Spinal cord (tissue), 4 donors: ENCODE data around the gene FETUB. TPM values are rescaled to one million over a fixed set of nuclear protein-coding genes. Genes with fewer than 3 reads are reported as not detected.

Experiments used
- polyA plus RNA-seq, 2 donors: library from polyadenylated mRNA; unstranded; fragments of 120-200 nt; gene quantifications; one replicate each; pipeline ENCODE4 v1.2.1, GENCODE V29; 2013; ENCODE audit not compliant: insufficient read length in 2 of 2
- small RNA-seq: library from RNA; depleted of rRNA; stranded (forward); fragments of <200 nt; gene quantifications from one replicate; pipeline ENCODE3, GENCODE V24; 2014; ENCODE audit warnings: low replicate concordance
- total RNA-seq, 2 donors: library from RNA; depleted of rRNA in 1 of 2; stranded (reverse); fragments of 120-200 nt in 1 of 2; fragments of >200 nt in 1 of 2; gene quantifications; one replicate each; pipeline versions ENCODE4 v1.2.3 to v1.2.4, GENCODE V29; 2013 to 2014

FETUB gene
- total and polyA plus RNA-seq, 4 donors = 0.11 TPM; not detected in 3

Small RNAs within 50 kb of the gene (small RNA-seq; reads per million reads assigned to genes)
- not detected for gene RF00017

Other genes starting within 250 kb of the FETUB start
- 1 to 10 TPM; 1.4 to 5.1 TPM for gene CRYGS, start 96.0 kb upstream of the FETUB start, total RNA-seq
- gene CRYGS, start 96.0 kb upstream of the FETUB start, polyA plus RNA-seq = 1 to 10 TPM; 6.1 to 9.8 TPM
- gene TBCCD1, start 73.1 kb upstream of the FETUB start, total RNA-seq = 10 to 100 TPM; 25.5 to 30.1 TPM
- 10 to 100 TPM; 17.1 to 18.6 TPM for gene TBCCD1, start 73.1 kb upstream of the FETUB start, polyA plus RNA-seq
- 10 to 100 TPM; 45.7 to 57.4 TPM for gene DNAJB11, start 69.7 kb upstream of the FETUB start, total RNA-seq
- gene DNAJB11, start 69.7 kb upstream of the FETUB start, polyA plus RNA-seq = 10 to 100 TPM; 67.0 to 71.6 TPM
- gene AHSG, start 27.3 kb upstream of the FETUB start, total RNA-seq = 1 to 10 TPM in 1 of 2 donors, not detected in 1; 1.5 TPM
- gene AHSG, start 27.3 kb upstream of the FETUB start, polyA plus RNA-seq = under 1 TPM; 0.27 to 0.42 TPM
- under 1 TPM in 1 of 2 donors, not detected in 1; 0.11 TPM for gene HRG, start 25.6 kb downstream of the FETUB start, total RNA-seq
- gene HRG, start 25.6 kb downstream of the FETUB start, polyA plus RNA-seq = under 1 TPM in 1 of 2 donors, not detected in 1; 0.17 TPM
- under 1 TPM in 1 of 2 donors, not detected in 1; 0.17 TPM for gene KNG1, start 77.0 kb downstream of the FETUB start, total RNA-seq
- under 1 TPM; 0.45 to 0.63 TPM for gene KNG1, start 77.0 kb downstream of the FETUB start, polyA plus RNA-seq
- 100 to 1,000 TPM; 660 to 784 TPM for gene EIF4A2, start 143.2 kb downstream of the FETUB start, total RNA-seq
- gene EIF4A2, start 143.2 kb downstream of the FETUB start, polyA plus RNA-seq = 100 to 1,000 TPM; 611 to 664 TPM
- gene RFC4, start 166.1 kb downstream of the FETUB start, total RNA-seq = 10 to 100 TPM; 21.7 to 31.9 TPM
- 10 to 100 TPM; 30.8 to 35.1 TPM for gene RFC4, start 166.1 kb downstream of the FETUB start, polyA plus RNA-seq
- under 1 TPM in 1 of 2 donors, not detected in 1; under 0.01 TPM for gene ADIPOQ, start 202.3 kb downstream of the FETUB start, total RNA-seq
- under 1 TPM in 1 of 2 donors, not detected in 1; 0.08 TPM for gene ADIPOQ, start 202.3 kb downstream of the FETUB start, polyA plus RNA-seq